Right cardiac atrium (tissue), 5 donors: ENCODE results near the gene ZFAND3. TPM values are rescaled to one million over a fixed set of nuclear protein-coding genes. Genes with fewer than 3 reads are reported as not detected.

Source experiments
- ATAC-seq, 2 donors: fragments of 200-7000 bp; cut with Tn5 transposase; one replicate each; pipeline versions ENCODE4 v1.8.0 to v1.9.1; 2020; ENCODE audit warnings: moderate library complexity in 2 of 2, mild to moderate bottlenecking in 1 of 2
- DNase-seq, 3 donors: peaks; one replicate each; pipeline ENCODE4 v3.0.0-alpha.2; 2020
- H3K27ac ChIP-seq: one replicate; pipeline ENCODE4 v1.5.1; 2013; ENCODE audit warnings: mild to moderate bottlenecking, low read length, control low read depth, moderate library complexity
- H3K27me3 ChIP-seq: one replicate; pipeline ENCODE4 v1.6.1; 2013; ENCODE audit not compliant: control insufficient read depth, insufficient read depth
- H3K4me1 ChIP-seq: one replicate; pipeline ENCODE4 v1.6.1; 2013; ENCODE audit warnings: low read length; ENCODE audit not compliant: control insufficient read depth, insufficient read depth
- H3K4me3 ChIP-seq: one replicate; pipeline ENCODE4 v1.5.1; 2013; ENCODE audit warnings: low read length, control low read depth
- H3K9me3 ChIP-seq: one replicate; pipeline ENCODE4 v1.6.1; 2013; ENCODE audit warnings: low read length; ENCODE audit not compliant: control insufficient read depth
- WGBS: extraction: QIAGEN DNeasy Blood & Tissue Kit; methylation state at CpG from one replicate; pipeline ENCODE4 v1.1.7; 2013; 5-methylcytosine and 5-hydroxymethylcytosine counted together
- intact Hi-C, 4 donors: fragments of 100-400 bp; cut with DNase I; formaldehyde crosslinking; loops; one replicate each; pipeline versions ENCODE4 v1.11.0 to v1.14.0; 2022 to 2023
- polyA plus RNA-seq: library from polyadenylated mRNA; stranded (reverse); fragments of 200-250 nt; gene quantifications from one replicate; pipeline ENCODE4 v1.2.3, GENCODE V29; 2013
- total RNA-seq, 4 donors: library from RNA; stranded (reverse); fragmentation: NEBNext Ultra II Directional; extraction: Animal tissue kit (Norgen Biotek cat#: 25700); gene quantifications; one replicate each; pipeline ENCODE4 v1.2.1, GENCODE V29; 2021
- donor health status: healthy with polysubstance abuse.
- donor health status: DM: no; HTN: yes; CAD: no.
- donor health status: DM: no; HTN: no; CAD: no.
- donor health status: DM: no; HTN: yes; CAD: no; lungs with severe emphysema.
- donor health status: DM: yes; HTN: yes; CAD: no.

Gene ZFAND3
- total and polyA plus RNA-seq, 5 donors: 50.1 to 91.4 (median 79.1) TPM

- 89% methylated on average over 4 of the region's 4 CpGs for WGBS
- intact Hi-C loops: no loop called here
- no peak for ATAC-seq
These were observed 259.1 kb downstream of the ZFAND3 start for GRCh38 chr6:38078671-38079070.

GRCh38 chr6:38079107-38079506 is 259.6 kb downstream of the ZFAND3 start:
- Histone ChIP-seq H3K27me3 (no peaks in the 10 kb centered on the region), H3K27ac (no peak overlapping the region), H3K9me3 (no peaks in the 10 kb centered on the region), H3K4me1 (peaks cover 1% of the 10 kb centered on the region), H3K4me3 (no peak overlapping the region)
- intact Hi-C loops: no loop called here
- DNase-seq (no peak), ATAC-seq (no peak)
- 100% methylated on average over 1 of the region's 1 CpG for WGBS

More at GRCh38 chr6:38078671-38079070, 259.1 kb downstream of the ZFAND3 start:
- Histone ChIP-seq H3K4me1 (peaks cover 1% of the 10 kb centered on the region), H3K4me3 (no peak overlapping the region), H3K9me3 (no peaks in the 10 kb centered on the region), H3K27ac (no peak overlapping the region), H3K27me3 (no peaks in the 10 kb centered on the region)
- DNase-seq: no peak

GRCh38 chr6:38079537-38079936 is 260.0 kb downstream of the ZFAND3 start:
- 80% methylated on average over 1 of the region's 1 CpG for WGBS

GRCh38 chr6:38080360-38080759 is 260.8 kb downstream of the ZFAND3 start:
- intact Hi-C loops: no loop called here
- Histone ChIP-seq H3K27ac (no peak overlapping the region), H3K27me3 (no peaks in the 10 kb centered on the region), H3K9me3 (no peaks in the 10 kb centered on the region), H3K4me1 (peaks cover 1% of the 10 kb centered on the region), H3K4me3 (no peak overlapping the region)
- ATAC-seq: no peak
- WGBS: 78% methylated on average over 3 of the region's 3 CpGs
- DNase-seq: no peak

More at GRCh38 chr6:38079537-38079936, 260.0 kb downstream of the ZFAND3 start:
- ATAC-seq (no peak), DNase-seq (no peak)
- no peak overlapping the region for H3K27ac ChIP-seq
- no peaks in the 10 kb centered on the region for H3K27me3 ChIP-seq
- H3K4me1 ChIP-seq: peaks cover 1% of the 10 kb centered on the region
- intact Hi-C loops: no loop called here
- H3K9me3 ChIP-seq: no peaks in the 10 kb centered on the region
- no peak overlapping the region for H3K4me3 ChIP-seq

GRCh38 chr6:38080889-38081288 is 261.4 kb downstream of the ZFAND3 start:
- Histone ChIP-seq H3K4me3 (no peak overlapping the region), H3K27me3 (no peaks in the 10 kb centered on the region), H3K27ac (no peak overlapping the region), H3K4me1 (peaks cover 1% of the 10 kb centered on the region), H3K9me3 (no peaks in the 10 kb centered on the region)
- no peak for ATAC-seq
- DNase-seq: no peak
- 87% methylated on average over 2 of the region's 2 CpGs for WGBS
- intact Hi-C loops: no loop called here

- no peaks in the 10 kb centered on the region for H3K27me3 ChIP-seq
- no peak overlapping the region for H3K27ac ChIP-seq
- no peak overlapping the region for H3K4me3 ChIP-seq
- no peak for ATAC-seq
- H3K9me3 ChIP-seq: no peaks in the 10 kb centered on the region
- intact Hi-C loops: no loop called here
- DNase-seq: no peak
- H3K4me1 ChIP-seq: no peaks in the 10 kb centered on the region
These were observed 265.5 kb downstream of the ZFAND3 start for GRCh38 chr6:38085031-38085430.

- Histone ChIP-seq H3K27ac (no peak overlapping the region), H3K4me1 (no peaks in the 10 kb centered on the region), H3K4me3 (no peak overlapping the region), H3K27me3 (no peaks in the 10 kb centered on the region), H3K9me3 (no peaks in the 10 kb centered on the region)
- WGBS: 86% methylated on average over 2 of the region's 2 CpGs
- intact Hi-C loops: no loop called here
- DNase-seq (no peak), ATAC-seq (no peak)
These were observed 266.8 kb downstream of the ZFAND3 start for GRCh38 chr6:38086346-38086745.

- ATAC-seq: no peak
- Histone ChIP-seq H3K4me1 (no peaks in the 10 kb centered on the region), H3K9me3 (no peaks in the 10 kb centered on the region), H3K27me3 (no peaks in the 10 kb centered on the region), H3K27ac (no peak overlapping the region), H3K4me3 (no peak overlapping the region)
- DNase-seq: no peak
- WGBS: 82% methylated on average over 2 of the region's 2 CpGs
- intact Hi-C loops: no loop called here
These were observed 268.5 kb downstream of the ZFAND3 start for GRCh38 chr6:38088010-38088409.

- no peaks in the 10 kb centered on the region for H3K4me1 ChIP-seq
- H3K9me3 ChIP-seq: no peaks in the 10 kb centered on the region
- WGBS: 90% methylated on average over 3 of the region's 3 CpGs
- DNase-seq (no peak), ATAC-seq (no peak)
- H3K27ac ChIP-seq: no peak overlapping the region
- H3K27me3 ChIP-seq: no peaks in the 10 kb centered on the region
- no peak overlapping the region for H3K4me3 ChIP-seq
- intact Hi-C loops: no loop called here
These were observed 269.3 kb downstream of the ZFAND3 start for GRCh38 chr6:38088829-38089228.

GRCh38 chr6:38091613-38092012 is 272.1 kb downstream of the ZFAND3 start:
- Histone ChIP-seq H3K27ac (no peak overlapping the region), H3K4me1 (no peaks in the 10 kb centered on the region), H3K4me3 (no peak overlapping the region), H3K9me3 (no peaks in the 10 kb centered on the region), H3K27me3 (no peaks in the 10 kb centered on the region)
- 86% methylated on average over 6 of the region's 6 CpGs for WGBS
- ATAC-seq (no peak), DNase-seq (no peak)
- intact Hi-C loops: no loop called here

GRCh38 chr6:38092465-38092864 is 272.9 kb downstream of the ZFAND3 start:
- Histone ChIP-seq H3K4me1 (no peaks in the 10 kb centered on the region), H3K27me3 (no peaks in the 10 kb centered on the region), H3K4me3 (no peak overlapping the region), H3K27ac (no peak overlapping the region), H3K9me3 (no peaks in the 10 kb centered on the region)
- no peak for DNase-seq
- intact Hi-C loops: no loop called here
- no peak for ATAC-seq
- 60% methylated on average over 4 of the region's 4 CpGs for WGBS

GRCh38 chr6:38092964-38093363 is 273.4 kb downstream of the ZFAND3 start:
- H3K4me1 ChIP-seq: no peaks in the 10 kb centered on the region
- ATAC-seq (no peak), DNase-seq (no peak)
- H3K27me3 ChIP-seq: no peaks in the 10 kb centered on the region
- H3K4me3 ChIP-seq: no peak overlapping the region
- no peak overlapping the region for H3K27ac ChIP-seq
- intact Hi-C loops: no loop called here
- H3K9me3 ChIP-seq: no peaks in the 10 kb centered on the region
